H9 (cell line): ENCODE measurements around the gene RABL6. TPM values are rescaled to one million over a fixed set of nuclear protein-coding genes. Genes with fewer than 3 reads are reported as not detected.

ENCODE experiments used
- DNase-seq: peaks from one replicate; pipeline ENCODE4 v3.0.0-alpha.2; 2017
- H2AFZ ChIP-seq: one replicate; pipeline ENCODE4 v1.6.1; 2013; ENCODE audit warnings: mild to moderate bottlenecking, low read length, control low read depth, moderate library complexity
- H2AK5ac ChIP-seq: 2 replicates; pipeline ENCODE4 v1.6.1; 2013; ENCODE audit warnings: low read length, control low read depth, mixed read lengths; ENCODE audit not compliant: insufficient read length
- H2BK120ac ChIP-seq: one replicate; pipeline ENCODE4 v1.6.1; 2013; ENCODE audit warnings: low read depth, mild to moderate bottlenecking, low read length, control low read depth, inconsistent platforms; ENCODE audit not compliant: poor library complexity, severe bottlenecking
- H2BK12ac ChIP-seq: 2 replicates; pipeline ENCODE4 v1.6.1; 2013; ENCODE audit warnings: low read length, control low read depth, mixed read lengths, low read depth; ENCODE audit not compliant: insufficient read length
- H2BK15ac ChIP-seq: 2 replicates; pipeline ENCODE4 v1.6.1; 2013; ENCODE audit warnings: low read depth, low read length, control low read depth
- H2BK20ac ChIP-seq: one replicate; pipeline ENCODE4 v1.6.1; 2013; ENCODE audit warnings: low read depth, mild to moderate bottlenecking, low read length, control low read depth, inconsistent platforms; ENCODE audit not compliant: poor library complexity, severe bottlenecking
- H2BK5ac ChIP-seq: 2 replicates; pipeline ENCODE4 v1.6.1; 2013; ENCODE audit warnings: low read length, control low read depth, mixed read lengths; ENCODE audit not compliant: insufficient read length
- H3K14ac ChIP-seq: 2 replicates; pipeline ENCODE4 v1.6.1; 2013; ENCODE audit warnings: low read length, control low read depth; ENCODE audit not compliant: insufficient read depth
- H3K18ac ChIP-seq: 2 replicates; pipeline ENCODE4 v1.6.1; 2013; ENCODE audit warnings: low read depth, mild to moderate bottlenecking, mixed read lengths, low read length, control low read depth; ENCODE audit not compliant: insufficient read length
- H3K23ac ChIP-seq: 2 replicates; pipeline ENCODE4 v1.6.1; 2013; ENCODE audit warnings: low read length, control low read depth, mixed read lengths, low read depth; ENCODE audit not compliant: insufficient read length
- H3K23me2 ChIP-seq: 2 replicates; pipeline ENCODE4 v1.6.1; 2013; ENCODE audit warnings: low read depth, mild to moderate bottlenecking, mixed read lengths, low read length, control low read depth; ENCODE audit not compliant: insufficient read length, poor library complexity, severe bottlenecking
- H3K27ac ChIP-seq: 2 replicates; pipeline ENCODE4 v1.5.1; 2013; ENCODE audit warnings: low read length, control low read depth, mixed read lengths, low read depth; ENCODE audit not compliant: insufficient read length
- H3K27me3 ChIP-seq: 2 replicates; pipeline ENCODE4 v1.6.1; 2013; ENCODE audit warnings: low read length, control low read depth, inconsistent platforms; ENCODE audit not compliant: insufficient read depth
- H3K4ac ChIP-seq: 2 replicates; pipeline ENCODE4 v1.6.1; 2013; ENCODE audit warnings: low read depth, mild to moderate bottlenecking, control low read depth, inconsistent platforms, low read length, moderate library complexity
- H3K4me1 ChIP-seq: 2 replicates; pipeline ENCODE4 v1.6.1; 2013; ENCODE audit warnings: low read length, control low read depth, inconsistent platforms; ENCODE audit not compliant: insufficient read depth
- H3K4me2 ChIP-seq: 2 replicates; pipeline ENCODE4 v1.6.1; 2013; ENCODE audit warnings: low read length, control low read depth, mixed read lengths; ENCODE audit not compliant: insufficient read length, insufficient read depth
- H3K56ac ChIP-seq: 2 replicates; pipeline ENCODE4 v1.6.1; 2013; ENCODE audit warnings: low read depth, mild to moderate bottlenecking, mixed read lengths, low read length, control low read depth; ENCODE audit not compliant: insufficient read length
- H3K79me1 ChIP-seq: 2 replicates; pipeline ENCODE4 v1.6.1; 2013; ENCODE audit warnings: low read depth, mild to moderate bottlenecking, moderate library complexity, low read length, control low read depth, inconsistent platforms; ENCODE audit not compliant: insufficient read depth, poor library complexity, severe bottlenecking
- H3K79me2 ChIP-seq: 2 replicates; pipeline ENCODE4 v1.6.1; 2013; ENCODE audit warnings: low read length, control low read depth, inconsistent platforms; ENCODE audit not compliant: insufficient read depth
- H3K9ac ChIP-seq: 2 replicates; pipeline ENCODE4 v1.6.1; 2013; ENCODE audit warnings: low read length, control low read depth, mixed read lengths; ENCODE audit not compliant: insufficient read length; ENCODE audit errors: extremely low read depth
- H3K9me3 ChIP-seq: one replicate; pipeline ENCODE4 v1.6.1; 2013; ENCODE audit warnings: low read depth, low read length, inconsistent platforms; ENCODE audit not compliant: control insufficient read depth
- H3T11ph ChIP-seq: one replicate; pipeline ENCODE4 v1.6.1; 2013; ENCODE audit warnings: mild to moderate bottlenecking, low read length, control low read depth, inconsistent platforms
- H4K20me1 ChIP-seq: one replicate; pipeline ENCODE4 v1.6.1; 2013; ENCODE audit not compliant: control insufficient read depth, insufficient read length, insufficient read depth
- H4K5ac ChIP-seq: 2 replicates; pipeline ENCODE4 v1.6.1; 2013; ENCODE audit warnings: low read depth, mild to moderate bottlenecking, mixed read lengths, low read length, control low read depth; ENCODE audit not compliant: insufficient read length
- H4K8ac ChIP-seq: replicated peaks from 2 replicates; pipeline ENCODE4 v1.6.1; 2013; ENCODE audit warnings: low read length, control low read depth, mixed read lengths, low read depth; ENCODE audit not compliant: insufficient read length
- H4K91ac ChIP-seq: 2 replicates; pipeline ENCODE4 v1.6.1; 2013; ENCODE audit warnings: low read depth, mild to moderate bottlenecking, moderate library complexity, mixed read lengths, low read length, control low read depth; ENCODE audit not compliant: insufficient read length
- H3K27ac Mint-ChIP-seq, 3 experiments: 2 replicates in 2 of 3; 3 replicates in 1 of 3; pipeline ENCODE4 v1.8.0; 2020 to 2021; ENCODE audit warnings: mixed read lengths in 3 of 3, mild to moderate bottlenecking in 1 of 3, moderate library complexity in 1 of 3
- H3K27me3 Mint-ChIP-seq: 2 replicates; pipeline ENCODE4 v1.8.0; 2021; ENCODE audit warnings: low read depth, mild to moderate bottlenecking, moderate library complexity, mixed read lengths
- H3K36me3 Mint-ChIP-seq, 3 experiments: 2 replicates in 2 of 3; 3 replicates in 1 of 3; pipeline ENCODE4 v1.8.0; 2020 to 2021; ENCODE audit warnings: low read depth in 3 of 3, mixed read lengths in 3 of 3; ENCODE audit not compliant: insufficient read depth in 1 of 3
- H3K4me1 Mint-ChIP-seq, 2 experiments: 2 replicates each; pipeline ENCODE4 v1.8.0; 2020; ENCODE audit warnings: mixed read lengths in 2 of 2
- H3K4me3 Mint-ChIP-seq, 2 experiments: 2 replicates in 1 of 2; 3 replicates in 1 of 2; pipeline ENCODE4 v1.8.0; 2020 to 2021; ENCODE audit warnings: mild to moderate bottlenecking in 2 of 2, mixed read lengths in 2 of 2, moderate library complexity in 1 of 2
- H3K9me3 Mint-ChIP-seq, 2 experiments: 2 replicates in 1 of 2; 3 replicates in 1 of 2; pipeline ENCODE4 v1.8.0; 2020; ENCODE audit warnings: mild to moderate bottlenecking in 2 of 2, mixed read lengths in 2 of 2, moderate library complexity in 1 of 2
- CTCF ChIP-seq: fragments of 200-600 bp; sonication (generic); conservative IDR thresholded peaks from 3 replicates; pipeline ENCODE4 v1.8.0; 2021; ENCODE audit warnings: antibody characterized with exemption, mild to moderate bottlenecking
- WGBS: extraction: QIAGEN DNeasy Blood & Tissue Kit; methylation state at CpG from one replicate; pipeline ENCODE4 v1.1.7; 2013; ENCODE audit warnings: missing lambda C conversion rate, low lambda C conversion rate, mixed read lengths; ENCODE audit not compliant: insufficient read length; ENCODE audit errors: extremely low coverage; 5-methylcytosine and 5-hydroxymethylcytosine counted together
- total RNA-seq: library from RNA; stranded (reverse); gene quantifications from 2 replicates; pipeline ENCODE4 v1.2.1, GENCODE V29; 2021

The RABL6 gene
- total RNA-seq, 1 experiment from 2014 or later, result 108 TPM

DNA sequence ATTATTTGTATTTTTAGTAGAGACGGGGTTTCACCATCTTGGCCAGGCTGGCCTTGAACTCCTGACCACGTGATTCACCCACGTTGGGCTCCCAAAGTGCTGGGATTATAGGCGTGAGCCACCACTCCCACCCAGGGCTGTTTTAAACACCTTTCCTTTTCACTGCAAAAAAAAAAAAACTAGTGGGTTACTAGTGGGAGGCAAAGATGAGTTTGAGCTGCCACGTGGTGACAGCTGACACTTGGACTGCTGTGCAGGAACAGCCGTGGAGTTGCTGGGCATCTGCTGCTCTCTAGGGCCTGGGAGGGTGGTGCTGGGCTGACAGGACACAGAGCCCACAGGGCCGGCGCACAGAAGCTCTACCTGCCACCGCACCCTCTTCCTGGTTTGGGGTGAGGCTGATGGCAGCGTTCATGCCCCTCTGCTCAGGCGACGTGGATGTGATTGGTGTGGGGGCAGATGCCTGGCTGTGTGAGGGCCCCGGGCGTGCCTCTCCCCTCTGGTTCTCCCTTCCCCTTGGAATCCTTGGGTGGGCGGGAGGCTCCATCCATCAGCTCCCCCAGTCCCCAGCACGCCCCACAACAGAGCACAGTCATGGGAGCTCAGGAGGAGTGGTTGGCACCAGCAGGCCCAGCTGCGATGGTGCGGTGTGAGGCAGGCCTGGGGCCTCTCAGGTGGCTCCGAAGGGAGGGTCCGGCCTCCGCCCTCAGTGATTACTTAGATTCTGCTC lies 16.9 kb downstream of the RABL6 start:
- Mint-ChIP-seq H3K27ac (no peak overlapping the region), H3K4me3 (no peak overlapping the region), H3K4me1 (peaks cover 7 to 23% of the 10 kb centered on the region in 2 experiments), H3K9me3 (no peaks in the 10 kb centered on the region), H3K36me3 (peaks cover 10 to 41% (median 33%) of the 10 kb centered on the region in 3 experiments; a peak in 6 of 7 replicates), H3K27me3 (no peaks in the 10 kb centered on the region)
- no peak overlapping the region for H2BK5ac ChIP-seq
- H2BK120ac ChIP-seq, result no peak overlapping the region
- H3K18ac ChIP-seq, result no peak overlapping the region
- H3K4ac ChIP-seq, result no peak overlapping the region
- H2BK12ac ChIP-seq, result no peak overlapping the region
- H2AK5ac ChIP-seq, result no peak overlapping the region
- peaks cover 3% of the 10 kb centered on the region for H3K4me1 ChIP-seq
- H3K27me3 ChIP-seq, result no peaks in the 10 kb centered on the region
- no CpG with 5 or more reads among the region's 21 CpGs for WGBS
- H3K9ac ChIP-seq, result no peak overlapping the region
- no peak overlapping the region for H3K56ac ChIP-seq
- no peak overlapping the region for H3K4me2 ChIP-seq
- H4K8ac ChIP-seq, result no peak overlapping the region
- H3K27ac ChIP-seq, result no peak overlapping the region
- H3T11ph ChIP-seq, result no peak overlapping the region
- no peaks in the 10 kb centered on the region for H3K9me3 ChIP-seq
- no peak for DNase-seq
- H3K23ac ChIP-seq, result no peak overlapping the region
- H2BK20ac ChIP-seq, result no peak overlapping the region
- no peak overlapping the region for H2AFZ ChIP-seq
- peaks cover 4% of the 10 kb centered on the region for H3K79me1 ChIP-seq
- no peak overlapping the region for H3K14ac ChIP-seq
- H4K20me1 ChIP-seq, result no peaks in the 10 kb centered on the region
- H4K91ac ChIP-seq, result no peak overlapping the region
- no peak for TF ChIP-seq CTCF
- no peak overlapping the region for H2BK15ac ChIP-seq
- no peak overlapping the region for H4K5ac ChIP-seq
- H3K23me2 ChIP-seq, result peaks cover 10% of the 10 kb centered on the region
- peaks cover 4% of the 10 kb centered on the region; the same call in 1 of the 2 replicates for H3K79me2 ChIP-seq
